Measurements from ENCODE around the gene SORD. TPM values are rescaled to one million over a fixed set of nuclear protein-coding genes. Genes with fewer than 3 reads are reported as not detected.
"Not testable (repeated sequence)": the region's sequence is repeated elsewhere in the genome, so short reads cannot be mapped to it uniquely, and the experiment has no call there.

The SORD gene
- total and polyA plus RNA-seq, 10 of the 15 experiments (the other 5 are each of a cell fraction or from before 2014, with no cell fraction given): 7.5 to 51.6 (median 40.1) TPM

- H4K20me1 ChIP-seq (ENCODE audit: control insufficient read depth, insufficient read depth); DNase-seq (ENCODE audit: low read depth, low spot score); H3K4me1 ChIP-seq (ENCODE audit: control insufficient read depth, insufficient read depth, low read length); H3K9ac ChIP-seq (ENCODE audit: control insufficient read depth, insufficient read depth, low read length); H3K27me3 ChIP-seq (replicated peaks in 1 of 2; ENCODE audit: control insufficient read depth in 2 of 2, insufficient read depth in 2 of 2, low read length in 1 of 2); H3K4me2 ChIP-seq (ENCODE audit: control insufficient read depth, insufficient read depth); intact Hi-C loops (cut with micrococcal nuclease; ENCODE audit: unreplicated experiment); H3K9me3 ChIP-seq (replicated peaks; ENCODE audit: control insufficient read depth, insufficient read depth, low read length); H3K27ac ChIP-seq (ENCODE audit: control insufficient read depth, insufficient read depth); H2AFZ ChIP-seq (ENCODE audit: control insufficient read depth, low read depth, low read length); BruUV-seq (replicated peaks); H3K36me3 ChIP-seq (ENCODE audit: control insufficient read depth in 2 of 2, insufficient read depth in 2 of 2, low read length in 1 of 2); H3K4me3 ChIP-seq; ATAC-seq; POLR2A ChIA-PET; FAIRE-seq; RAD21 ChIA-PET (ENCODE audit: unreplicated experiment): not testable (repeated sequence)
- in situ Hi-C loops (cut with MboI): loop anchor here (10.0 kb wide), 1 partner anchor 166 kb away; no protein-coding TSS in a partner anchor
- 88% methylated on average over 9 of the region's 9 CpGs for WGBS (ENCODE audit: insufficient coverage, insufficient replicate concordance, low lambda C conversion rate, missing lambda C conversion rate)
- ChIA-PET CTCF (interaction anchor here (4.7 kb wide), 1 partner anchor 17 kb away, joined by 22 read pairs; no protein-coding TSS in a partner anchor), SMC1A (ENCODE audit: uncharacterized antibody, unreplicated experiment) (interaction anchor here (1.0 to 1.2 kb wide), 2 partner anchors 9 to 16 kb away, joined by 3 read pairs; no protein-coding TSS in a partner anchor)
- peaks cover 14% of the 10 kb centered on the region for H3K79me2 ChIP-seq (ENCODE audit: control insufficient read depth, insufficient read depth, low read length)
These were observed 2.1 kb upstream of the SORD start for GRCh38 chr15:45020901-45021259.

DNA sequence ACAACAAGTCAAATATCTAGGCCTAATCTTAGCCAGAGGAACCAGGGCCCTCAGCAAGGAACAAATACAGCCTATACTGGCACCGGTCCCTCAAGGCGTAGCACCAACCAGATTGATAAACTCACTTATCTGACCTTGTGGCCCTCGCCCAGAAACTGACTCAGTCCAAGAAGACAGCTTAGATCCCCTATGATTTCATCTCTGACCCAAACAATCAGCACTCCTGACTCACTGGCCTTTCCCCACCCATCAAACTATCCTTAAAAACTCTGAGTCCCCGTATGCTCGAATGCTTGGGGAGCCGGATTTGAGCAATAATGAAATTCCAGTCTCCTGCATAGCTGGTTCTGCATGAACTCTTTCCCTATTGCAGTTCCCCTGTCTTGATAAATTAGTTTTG, 1.6 kb upstream of the SORD start:
- Histone ChIP-seq H2AFZ (ENCODE audit: control insufficient read depth, low read depth, low read length) (no peak overlapping the region), H4K20me1 (ENCODE audit: control insufficient read depth, insufficient read depth) (no peaks in the 10 kb centered on the region), H3K4me2 (ENCODE audit: control insufficient read depth, insufficient read depth) (no peak overlapping the region), H3K27me3 (replicated peaks in 1 of 2; ENCODE audit: control insufficient read depth in 2 of 2, insufficient read depth in 2 of 2, low read length in 1 of 2) (no peaks in the 10 kb centered on the region), H3K4me3 (no peak overlapping the region), H3K9me3 (replicated peaks; ENCODE audit: control insufficient read depth, insufficient read depth, low read length) (no peaks in the 10 kb centered on the region), H3K9ac (ENCODE audit: control insufficient read depth, insufficient read depth, low read length) (no peak overlapping the region), H3K4me1 (ENCODE audit: control insufficient read depth, insufficient read depth, low read length) (peaks cover 7% of the 10 kb centered on the region), H3K36me3 (ENCODE audit: control insufficient read depth in 2 of 2, insufficient read depth in 2 of 2, low read length in 1 of 2) (no peaks in the 10 kb centered on the region), H3K27ac (ENCODE audit: control insufficient read depth, insufficient read depth) (no peak overlapping the region), H3K79me2 (ENCODE audit: control insufficient read depth, insufficient read depth, low read length) (peaks cover 14% of the 10 kb centered on the region)
- WGBS (ENCODE audit: insufficient coverage, insufficient replicate concordance, low lambda C conversion rate, missing lambda C conversion rate): 69% methylated on average over 6 of the region's 6 CpGs
- intact Hi-C loops (cut with micrococcal nuclease; ENCODE audit: unreplicated experiment): no loop called here
- no peak for DNase-seq (ENCODE audit: low read depth, low spot score)
- in situ Hi-C loops (cut with MboI): loop anchor here (10.0 kb wide), 1 partner anchor 167 kb away; no protein-coding TSS in a partner anchor
- FAIRE-seq: no peak
- ChIA-PET RAD21 (ENCODE audit: unreplicated experiment) (no interaction called here), CTCF (interaction anchor here (1.0 to 4.7 kb wide), 3 partner anchors 16 to 97 kb away, joined by 3 to 22 read pairs (median 4); no protein-coding TSS in a partner anchor), POLR2A (no interaction called here), SMC1A (ENCODE audit: uncharacterized antibody, unreplicated experiment) (interaction anchor here (1.0 to 1.2 kb wide), 2 partner anchors 9 to 15 kb away, joined by 3 read pairs; no protein-coding TSS in a partner anchor)
- TF ChIP-seq KDM1A (IDR thresholded peaks at IDR 0.05; ENCODE audit: borderline replicate concordance) (no peak), MLLT1 (IDR thresholded peaks at IDR 0.05) (no peak), NBN (IDR thresholded peaks at IDR 0.05) (no peak), DPF2 (IDR thresholded peaks at IDR 0.05) (no peak), EZH2 (IDR thresholded peaks at IDR 0.05; ENCODE audit: borderline replicate concordance, control insufficient read depth, low read depth, low read length) (no peak), CUX1 (IDR thresholded peaks at IDR 0.05; ENCODE audit: insufficient replicate concordance, low read depth, low read length) (no peak)
- BruUV-seq (replicated peaks): no TSS peak
- no peak for ATAC-seq

All from GM12878 (cell line).